GM13976 (cell line): ENCODE data around the gene KDM2B.

Source experiments
- DNase-seq: peaks from one replicate; pipeline ENCODE4 v3.0.0; 2012; ENCODE audit warnings: low spot score
- in situ Hi-C: fragments of 300-500 bp; cut with MboI; formaldehyde crosslinking; loops from one replicate; pipeline ENCODE4 v1.12.0; 2022; ENCODE audit warnings: low sequenced_read_pairs, mixed read lengths, inconsistent platforms; ENCODE audit not compliant: unreplicated experiment
- TF ChIP-seq, protein P1 (sequence below): IDR thresholded peaks from 2 replicates; pipeline ENCODE4 v1.5.1; 2012; ENCODE audit warnings: borderline replicate concordance, mild to moderate bottlenecking; ENCODE audit not compliant: insufficient read depth; ENCODE audit errors: extremely low read depth, missing control alignments, control extremely low read depth

Gene KDM2B

DNA sequence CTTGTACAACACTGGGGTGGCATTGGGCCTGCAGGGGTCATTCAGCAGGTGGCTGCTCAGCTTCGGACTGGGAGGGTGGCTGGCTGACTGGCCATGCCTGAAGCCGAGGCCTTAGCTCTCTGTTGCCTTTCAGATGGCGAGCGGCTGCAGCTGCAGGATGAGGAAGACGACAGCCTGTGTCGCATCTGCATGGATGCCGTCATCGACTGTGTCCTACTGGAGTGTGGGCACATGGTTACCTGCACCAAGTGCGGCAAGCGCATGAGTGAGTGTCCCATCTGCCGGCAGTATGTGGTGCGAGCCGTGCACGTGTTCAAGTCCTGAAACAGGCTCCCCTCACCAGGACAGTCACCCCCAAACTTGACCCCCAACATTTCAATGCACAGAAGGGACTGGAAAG is 157.6 kb downstream of the KDM2B start:
- in situ Hi-C loops: no loop called here
- no peak for DNase-seq
- TF ChIP-seq, protein P1, sequence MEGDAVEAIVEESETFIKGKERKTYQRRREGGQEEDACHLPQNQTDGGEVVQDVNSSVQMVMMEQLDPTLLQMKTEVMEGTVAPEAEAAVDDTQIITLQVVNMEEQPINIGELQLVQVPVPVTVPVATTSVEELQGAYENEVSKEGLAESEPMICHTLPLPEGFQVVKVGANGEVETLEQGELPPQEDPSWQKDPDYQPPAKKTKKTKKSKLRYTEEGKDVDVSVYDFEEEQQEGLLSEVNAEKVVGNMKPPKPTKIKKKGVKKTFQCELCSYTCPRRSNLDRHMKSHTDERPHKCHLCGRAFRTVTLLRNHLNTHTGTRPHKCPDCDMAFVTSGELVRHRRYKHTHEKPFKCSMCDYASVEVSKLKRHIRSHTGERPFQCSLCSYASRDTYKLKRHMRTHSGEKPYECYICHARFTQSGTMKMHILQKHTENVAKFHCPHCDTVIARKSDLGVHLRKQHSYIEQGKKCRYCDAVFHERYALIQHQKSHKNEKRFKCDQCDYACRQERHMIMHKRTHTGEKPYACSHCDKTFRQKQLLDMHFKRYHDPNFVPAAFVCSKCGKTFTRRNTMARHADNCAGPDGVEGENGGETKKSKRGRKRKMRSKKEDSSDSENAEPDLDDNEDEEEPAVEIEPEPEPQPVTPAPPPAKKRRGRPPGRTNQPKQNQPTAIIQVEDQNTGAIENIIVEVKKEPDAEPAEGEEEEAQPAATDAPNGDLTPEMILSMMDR: no peak

DNA sequence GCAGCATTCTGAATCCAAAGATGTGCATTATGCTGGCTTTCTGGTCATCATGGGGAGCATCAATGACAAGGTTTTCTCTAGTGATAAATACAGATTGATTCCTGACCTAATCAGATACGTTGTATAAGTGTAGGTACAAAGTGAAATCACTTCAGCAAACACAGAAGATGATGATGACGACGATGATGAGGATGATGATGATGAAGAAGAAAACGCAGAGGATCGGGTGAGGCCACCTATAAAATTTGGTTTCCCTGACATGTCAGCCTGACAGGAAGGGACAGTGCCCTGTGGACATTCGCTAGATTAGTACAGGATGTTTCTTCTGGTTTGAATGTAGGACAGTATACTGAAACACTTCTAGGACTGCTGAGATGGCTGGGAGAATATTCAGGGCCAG is 160.7 kb downstream of the KDM2B start:
- in situ Hi-C loops: no loop called here
- TF ChIP-seq, protein P1: no peak
- no peak for DNase-seq

DNA sequence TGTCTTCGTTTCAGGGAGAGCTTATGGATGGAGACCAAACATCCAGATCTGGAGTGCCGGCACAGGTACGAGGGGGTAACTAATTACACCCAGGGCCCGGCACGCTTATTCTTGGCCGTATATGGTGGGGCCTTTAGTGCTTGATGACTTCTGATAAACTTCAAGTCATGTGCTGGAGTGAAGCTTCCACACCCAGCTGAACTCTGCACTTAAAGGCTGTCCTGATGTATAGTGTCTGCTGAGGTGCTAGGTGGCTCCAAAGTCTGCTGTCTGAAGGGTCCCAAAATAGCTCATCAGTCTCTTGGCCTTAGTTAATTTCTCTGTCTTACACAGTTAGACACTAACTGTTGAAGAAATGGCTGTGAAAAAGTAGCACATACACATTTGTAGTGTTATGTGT is 163.0 kb downstream of the KDM2B start:
- in situ Hi-C loops: no loop called here
- DNase-seq: no peak
- TF ChIP-seq, protein P1: no peak

DNA sequence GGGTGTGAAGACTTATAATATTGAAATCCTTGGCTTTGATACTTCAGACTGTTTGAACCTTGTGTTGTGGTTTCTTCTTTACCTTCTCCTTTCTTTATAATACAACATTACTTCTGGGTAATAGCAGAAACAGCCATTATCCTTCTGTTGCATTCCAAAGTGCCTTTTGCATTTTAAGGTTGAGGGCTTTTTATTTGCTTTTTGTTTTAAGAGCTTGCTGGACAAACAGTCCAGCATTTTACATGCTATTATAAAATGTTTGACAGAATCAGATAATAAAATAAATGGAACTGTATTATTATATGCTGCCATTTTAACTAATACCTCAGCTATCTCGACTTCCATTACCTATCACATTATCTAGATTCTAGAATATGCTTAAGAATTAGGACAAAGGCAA is 166.9 kb downstream of the KDM2B start:
- in situ Hi-C loops: no loop called here
- no peak for DNase-seq
- TF ChIP-seq, protein P1: no peak

DNA sequence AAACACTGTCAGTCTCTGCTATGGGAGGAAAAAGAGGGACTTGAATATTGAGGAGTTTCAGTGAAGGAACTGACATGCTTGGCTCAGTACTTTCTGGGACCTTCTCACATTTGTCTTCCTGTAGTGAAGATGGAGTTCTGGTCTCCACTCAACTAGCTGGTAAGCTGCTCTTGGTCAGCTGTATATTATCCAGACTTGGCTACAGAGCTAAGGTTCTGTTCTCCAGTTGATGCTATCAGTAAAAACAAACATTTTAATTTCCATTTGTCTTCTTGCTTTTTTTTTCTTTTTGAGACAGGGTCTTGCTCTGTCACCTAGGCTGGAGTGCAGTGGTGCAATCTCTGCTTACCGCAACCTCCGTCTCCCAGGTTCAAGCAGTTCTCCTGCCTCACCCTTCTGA is 175.6 kb downstream of the KDM2B start:
- in situ Hi-C loops: no loop called here
- TF ChIP-seq, protein P1: no peak
- no peak for DNase-seq

DNA sequence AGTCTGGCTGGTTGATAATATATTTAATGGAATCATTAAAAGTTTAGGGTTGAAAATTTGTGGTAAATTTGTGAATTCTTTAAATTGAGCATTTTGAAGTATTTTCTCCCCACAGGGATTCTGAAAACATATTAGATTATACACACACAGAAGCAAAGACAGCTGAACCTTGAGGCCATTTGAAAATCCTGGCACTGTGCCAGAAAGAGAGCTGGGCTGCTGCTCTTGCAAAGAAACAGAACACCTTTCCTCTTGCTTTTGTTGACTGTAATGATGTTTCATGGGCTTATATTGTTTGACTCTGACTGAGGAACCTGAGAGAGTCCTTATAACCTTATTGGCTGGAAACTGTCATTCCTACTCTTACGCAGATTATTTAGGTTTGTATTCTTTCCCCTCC is 176.1 kb downstream of the KDM2B start:
- in situ Hi-C loops: no loop called here
- TF ChIP-seq, protein P1: no peak
- DNase-seq: no peak

DNA sequence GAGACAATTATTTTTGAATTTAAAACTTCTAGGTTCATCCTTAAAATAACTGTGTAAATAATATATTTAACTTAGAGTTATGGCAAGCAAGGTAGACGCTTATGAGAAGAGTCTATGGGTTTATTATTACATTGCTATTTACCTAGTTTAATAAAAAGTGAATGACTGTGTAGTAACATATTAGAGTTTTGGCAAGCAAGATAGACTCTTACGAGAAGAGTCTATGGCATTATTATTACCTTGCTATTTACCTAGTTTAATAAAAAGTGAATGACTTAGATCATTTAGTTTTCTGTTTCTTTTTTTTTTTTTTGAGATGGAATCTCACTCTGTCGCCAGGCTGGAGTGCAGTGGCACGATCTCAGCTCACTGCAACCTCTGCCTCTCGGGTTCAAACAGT is 177.1 kb downstream of the KDM2B start:
- no peak for DNase-seq
- TF ChIP-seq, protein P1: no peak
- in situ Hi-C loops: no loop called here
